SK-N-SH (cell line): Measurements from ENCODE around the gene TMEM184B.

ENCODE experiments used
- CTCF ChIP-seq: fragments of 200-600 bp; sonication (generic); IDR thresholded peaks from 2 replicates; pipeline ENCODE4 v1.6.1; 2017; ENCODE audit warnings: antibody characterized with exemption, mild to moderate bottlenecking, moderate library complexity
- EZH2phosphoT487 ChIP-seq: fragments of 200-600 bp; sonication (generic); IDR thresholded peaks from 2 replicates; pipeline ENCODE4 v1.6.1; 2017; ENCODE audit warnings: low read depth, mixed run types, mild to moderate bottlenecking, antibody characterized with exemption, moderate library complexity, borderline replicate concordance
- FOXJ3 ChIP-seq: sonication (generic); formaldehyde crosslinking; IDR thresholded peaks from 2 replicates; pipeline ENCODE4 v1.5.1; 2020; ENCODE audit warnings: mild to moderate bottlenecking, missing genetic modification reagents
- MXI1 ChIP-seq: IDR thresholded peaks from 2 replicates; pipeline ENCODE4 v1.6.1; 2012; ENCODE audit warnings: mild to moderate bottlenecking, low read depth, low read length, improper control_type of control experiment
- RAD21 ChIP-seq: IDR thresholded peaks from 2 replicates; pipeline ENCODE4 v1.6.1; 2012; ENCODE audit warnings: mild to moderate bottlenecking, low read length
- TF ChIP-seq, protein P1 (sequence below): IDR thresholded peaks from 2 replicates; pipeline ENCODE4 v1.4.0; 2012; ENCODE audit warnings: low read depth
- TF ChIP-seq, protein P2 (sequence below): IDR thresholded peaks from 2 replicates; pipeline ENCODE4 v1.4.0; 2012; ENCODE audit warnings: low read depth, borderline replicate concordance

DNA sequence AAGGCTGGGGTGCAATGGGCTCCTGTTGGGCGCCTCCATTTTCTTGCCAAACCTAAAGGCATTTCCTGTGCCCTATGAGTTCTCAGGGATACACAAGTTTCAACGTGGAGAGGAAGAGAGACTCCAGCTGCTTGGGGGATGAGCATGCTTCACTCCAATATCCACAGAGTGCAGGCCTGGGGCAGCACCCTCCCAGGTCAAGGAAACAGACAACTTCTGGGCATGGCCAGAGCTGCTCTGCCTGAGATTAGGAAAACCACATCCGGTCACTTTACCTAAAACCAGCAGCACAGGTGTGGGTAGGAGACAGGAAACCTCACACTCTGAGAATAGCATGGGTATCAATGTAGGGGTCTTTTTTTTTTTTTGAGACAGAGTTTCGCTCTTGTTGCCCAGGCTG is 28.7 kb downstream of the TMEM184B start:
- TF ChIP-seq CTCF (no peak), RAD21 (no peak), FOXJ3 (CRISPR knock-in tag) (no peak), EZH2phosphoT487 (no peak), MXI1 (no peak)
- TF ChIP-seq, protein P1, sequence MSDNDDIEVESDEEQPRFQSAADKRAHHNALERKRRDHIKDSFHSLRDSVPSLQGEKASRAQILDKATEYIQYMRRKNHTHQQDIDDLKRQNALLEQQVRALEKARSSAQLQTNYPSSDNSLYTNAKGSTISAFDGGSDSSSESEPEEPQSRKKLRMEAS = no peak
- TF ChIP-seq, protein P2, sequence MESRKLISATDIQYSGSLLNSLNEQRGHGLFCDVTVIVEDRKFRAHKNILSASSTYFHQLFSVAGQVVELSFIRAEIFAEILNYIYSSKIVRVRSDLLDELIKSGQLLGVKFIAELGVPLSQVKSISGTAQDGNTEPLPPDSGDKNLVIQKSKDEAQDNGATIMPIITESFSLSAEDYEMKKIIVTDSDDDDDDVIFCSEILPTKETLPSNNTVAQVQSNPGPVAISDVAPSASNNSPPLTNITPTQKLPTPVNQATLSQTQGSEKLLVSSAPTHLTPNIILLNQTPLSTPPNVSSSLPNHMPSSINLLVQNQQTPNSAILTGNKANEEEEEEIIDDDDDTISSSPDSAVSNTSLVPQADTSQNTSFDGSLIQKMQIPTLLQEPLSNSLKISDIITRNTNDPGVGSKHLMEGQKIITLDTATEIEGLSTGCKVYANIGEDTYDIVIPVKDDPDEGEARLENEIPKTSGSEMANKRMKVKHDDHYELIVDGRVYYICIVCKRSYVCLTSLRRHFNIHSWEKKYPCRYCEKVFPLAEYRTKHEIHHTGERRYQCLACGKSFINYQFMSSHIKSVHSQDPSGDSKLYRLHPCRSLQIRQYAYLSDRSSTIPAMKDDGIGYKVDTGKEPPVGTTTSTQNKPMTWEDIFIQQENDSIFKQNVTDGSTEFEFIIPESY = no peak
